ENCODE measurements around the gene CDIPT. TPM values are rescaled to one million over a fixed set of nuclear protein-coding genes. Genes with fewer than 3 reads are reported as not detected.
A peak's percentile ranks its signal among the peaks of the same experiment; 100 is the strongest.

Gene CDIPT
- total RNA-seq, 1 donor from 2014 or later = 85.0 TPM

- Mint-ChIP-seq H3K27ac (ENCODE audit: unreplicated experiment) (no peak overlapping the region), H3K4me3 (ENCODE audit: unreplicated experiment) (no peak overlapping the region), H3K4me1 (ENCODE audit: unreplicated experiment) (no peaks in the 10 kb centered on the region), H3K36me3 (ENCODE audit: low read depth, unreplicated experiment) (no peaks in the 10 kb centered on the region), H3K27me3 (ENCODE audit: unreplicated experiment) (peaks cover 5% of the 10 kb centered on the region), H3K9me3 (ENCODE audit: unreplicated experiment) (no peaks in the 10 kb centered on the region)
- no peak for DNase-seq (ENCODE audit: low spot score)
- TF ChIP-seq, protein P1, sequence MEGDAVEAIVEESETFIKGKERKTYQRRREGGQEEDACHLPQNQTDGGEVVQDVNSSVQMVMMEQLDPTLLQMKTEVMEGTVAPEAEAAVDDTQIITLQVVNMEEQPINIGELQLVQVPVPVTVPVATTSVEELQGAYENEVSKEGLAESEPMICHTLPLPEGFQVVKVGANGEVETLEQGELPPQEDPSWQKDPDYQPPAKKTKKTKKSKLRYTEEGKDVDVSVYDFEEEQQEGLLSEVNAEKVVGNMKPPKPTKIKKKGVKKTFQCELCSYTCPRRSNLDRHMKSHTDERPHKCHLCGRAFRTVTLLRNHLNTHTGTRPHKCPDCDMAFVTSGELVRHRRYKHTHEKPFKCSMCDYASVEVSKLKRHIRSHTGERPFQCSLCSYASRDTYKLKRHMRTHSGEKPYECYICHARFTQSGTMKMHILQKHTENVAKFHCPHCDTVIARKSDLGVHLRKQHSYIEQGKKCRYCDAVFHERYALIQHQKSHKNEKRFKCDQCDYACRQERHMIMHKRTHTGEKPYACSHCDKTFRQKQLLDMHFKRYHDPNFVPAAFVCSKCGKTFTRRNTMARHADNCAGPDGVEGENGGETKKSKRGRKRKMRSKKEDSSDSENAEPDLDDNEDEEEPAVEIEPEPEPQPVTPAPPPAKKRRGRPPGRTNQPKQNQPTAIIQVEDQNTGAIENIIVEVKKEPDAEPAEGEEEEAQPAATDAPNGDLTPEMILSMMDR (IDR thresholded peaks at IDR 0.05; ENCODE audit: unreplicated experiment) = no peak
Observed at GRCh38 chr16:29830774-29831173, 32.3 kb downstream of the CDIPT start.

DNA sequence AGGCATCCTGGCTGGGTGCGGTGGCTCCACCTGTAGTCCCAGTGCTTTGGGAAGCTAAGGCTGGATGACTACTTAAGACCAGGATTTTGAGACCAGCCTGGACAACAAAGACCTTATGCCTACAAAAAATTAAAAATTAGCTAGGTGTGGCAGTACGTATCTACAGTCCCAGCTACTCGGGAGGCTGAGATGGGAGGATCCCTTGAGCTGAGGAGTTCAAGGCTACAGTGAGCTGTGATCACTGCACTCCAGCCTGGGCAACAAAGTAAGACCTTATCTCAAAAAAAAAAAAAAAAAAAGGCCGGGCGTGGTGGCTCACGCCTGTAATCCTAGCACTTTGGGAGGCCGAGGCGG, 36.7 kb downstream of the CDIPT start:
- Mint-ChIP-seq H3K4me3 (ENCODE audit: unreplicated experiment) (no peak overlapping the region), H3K4me1 (ENCODE audit: unreplicated experiment) (peaks cover 4% of the 10 kb centered on the region), H3K27me3 (ENCODE audit: unreplicated experiment) (peaks cover 8% of the 10 kb centered on the region), H3K27ac (ENCODE audit: unreplicated experiment) (no peak overlapping the region), H3K36me3 (ENCODE audit: low read depth, unreplicated experiment) (no peaks in the 10 kb centered on the region), H3K9me3 (ENCODE audit: unreplicated experiment) (no peaks in the 10 kb centered on the region)
- TF ChIP-seq, protein P1 (IDR thresholded peaks at IDR 0.05; ENCODE audit: unreplicated experiment) = no peak
- DNase-seq (ENCODE audit: low spot score) = no peak

GRCh38 chr16:29825145-29826044, 37.6 kb downstream of the CDIPT start:
- H3K9me3 Mint-ChIP-seq (ENCODE audit: unreplicated experiment) = no peaks in the 10 kb centered on the region
- H3K4me3 Mint-ChIP-seq (ENCODE audit: unreplicated experiment) = no peak overlapping the region
- peak overlapping the region; percentile 31 for H3K27ac Mint-ChIP-seq (ENCODE audit: unreplicated experiment)
- H3K36me3 Mint-ChIP-seq (ENCODE audit: low read depth, unreplicated experiment) = no peaks in the 10 kb centered on the region
- H3K4me1 Mint-ChIP-seq (ENCODE audit: unreplicated experiment) = peaks cover 4% of the 10 kb centered on the region
- no peak for DNase-seq (ENCODE audit: low spot score)
- TF ChIP-seq, protein P1 (IDR thresholded peaks at IDR 0.05; ENCODE audit: unreplicated experiment) = no peak
- peaks cover 8% of the 10 kb centered on the region for H3K27me3 Mint-ChIP-seq (ENCODE audit: unreplicated experiment)

- no peak overlapping the region for H3K27ac Mint-ChIP-seq (ENCODE audit: unreplicated experiment)
- DNase-seq (ENCODE audit: low spot score) = no peak
- TF ChIP-seq, protein P1 (IDR thresholded peaks at IDR 0.05; ENCODE audit: unreplicated experiment) = no peak
Observed at GRCh38 chr16:29824589-29825144, 38.4 kb downstream of the CDIPT start.

GRCh38 chr16:29821643-29822115, 41.3 kb downstream of the CDIPT start:
- Mint-ChIP-seq H3K9me3 (ENCODE audit: unreplicated experiment) (no peaks in the 10 kb centered on the region), H3K4me1 (ENCODE audit: unreplicated experiment) (peaks cover 26% of the 10 kb centered on the region), H3K4me3 (ENCODE audit: unreplicated experiment) (no peak overlapping the region), H3K27me3 (ENCODE audit: unreplicated experiment) (peaks cover 9% of the 10 kb centered on the region), H3K36me3 (ENCODE audit: low read depth, unreplicated experiment) (peaks cover 20% of the 10 kb centered on the region), H3K27ac (ENCODE audit: unreplicated experiment) (no peak overlapping the region)
- TF ChIP-seq, protein P1 (IDR thresholded peaks at IDR 0.05; ENCODE audit: unreplicated experiment) = no peak
- no peak for DNase-seq (ENCODE audit: low spot score)

More at GRCh38 chr16:29824589-29825144, 38.4 kb downstream of the CDIPT start:
- H3K4me1 Mint-ChIP-seq (ENCODE audit: unreplicated experiment) = peaks cover 8% of the 10 kb centered on the region
- H3K9me3 Mint-ChIP-seq (ENCODE audit: unreplicated experiment) = no peaks in the 10 kb centered on the region
- peaks cover 8% of the 10 kb centered on the region for H3K27me3 Mint-ChIP-seq (ENCODE audit: unreplicated experiment)
- H3K4me3 Mint-ChIP-seq (ENCODE audit: unreplicated experiment) = no peak overlapping the region
- H3K36me3 Mint-ChIP-seq (ENCODE audit: low read depth, unreplicated experiment) = peaks cover 4% of the 10 kb centered on the region
